MCF 10A (cell line): Measurements from ENCODE around the gene LAD1. TPM values are rescaled to one million over a fixed set of nuclear protein-coding genes. Genes with fewer than 3 reads are reported as not detected.

ENCODE experiments used
- BruUV-seq: library from RNA; stranded (reverse); fragments of 400-500 nt; replicated peaks from 2 replicates; lab custom pipeline; 2021; lab: Mats Ljungman, UMichigan
- CTCF ChIA-PET: fragments of 300-600 bp; sonication (Branson Sonifier 250); formaldehyde crosslinking; extraction: SDS; loops from one replicate; lab custom pipeline; 2021; ENCODE audit warnings: antibody characterized with exemption, inconsistent platforms; lab: Yijun Ruan, JAX
- POLR2A ChIA-PET: fragments of 300-600, 350-650 bp; sonication (Branson Sonifier 250); formaldehyde crosslinking; extraction: SDS; loops from one replicate; lab custom pipeline; 2020; ENCODE audit warnings: antibody characterized with exemption, inconsistent platforms; lab: Yijun Ruan, JAX
- DNase-seq: peaks from one replicate; pipeline ENCODE4 v3.0.0-alpha.2; 2018; ENCODE audit not compliant: unreplicated experiment
- H3K27ac Mint-ChIP-seq: one replicate; pipeline ENCODE4 v1.8.0; 2022; ENCODE audit warnings: mild to moderate bottlenecking, low read depth, mixed read lengths; ENCODE audit not compliant: unreplicated experiment
- H3K27me3 Mint-ChIP-seq: one replicate; pipeline ENCODE4 v1.8.0; 2022; ENCODE audit warnings: mixed read lengths; ENCODE audit not compliant: insufficient read depth, unreplicated experiment
- H3K36me3 Mint-ChIP-seq: one replicate; pipeline ENCODE4 v1.8.0; 2022; ENCODE audit warnings: mild to moderate bottlenecking, moderate library complexity, mixed read lengths; ENCODE audit not compliant: insufficient read depth, unreplicated experiment
- H3K4me1 Mint-ChIP-seq: one replicate; pipeline ENCODE4 v1.8.0; 2022; ENCODE audit warnings: mixed read lengths; ENCODE audit not compliant: insufficient read depth, unreplicated experiment
- H3K4me3 Mint-ChIP-seq: one replicate; pipeline ENCODE4 v1.8.0; 2022; ENCODE audit warnings: mild to moderate bottlenecking, moderate library complexity, mixed read lengths; ENCODE audit not compliant: unreplicated experiment
- H3K9me3 Mint-ChIP-seq: one replicate; pipeline ENCODE4 v1.8.0; 2022; ENCODE audit warnings: mixed read lengths; ENCODE audit not compliant: unreplicated experiment
- intact Hi-C: fragments of 100-400 bp; cut with micrococcal nuclease; formaldehyde crosslinking; loops from 2 replicates; pipeline ENCODE4 v1.14.1; 2022
- total RNA-seq: library from RNA; stranded (reverse); gene quantifications from 2 replicates; pipeline ENCODE4 v1.2.3, GENCODE V29; 2022
- TF ChIP-seq, protein P1 (sequence below): fragments of 200-600 bp; IDR thresholded peaks from one replicate; pipeline ENCODE4 v1.8.0; 2022; ENCODE audit warnings: antibody characterized with exemption, mild to moderate bottlenecking; ENCODE audit not compliant: unreplicated experiment

Gene LAD1
- total RNA-seq, 1 experiment from 2014 or later: 40.9 TPM

DNA sequence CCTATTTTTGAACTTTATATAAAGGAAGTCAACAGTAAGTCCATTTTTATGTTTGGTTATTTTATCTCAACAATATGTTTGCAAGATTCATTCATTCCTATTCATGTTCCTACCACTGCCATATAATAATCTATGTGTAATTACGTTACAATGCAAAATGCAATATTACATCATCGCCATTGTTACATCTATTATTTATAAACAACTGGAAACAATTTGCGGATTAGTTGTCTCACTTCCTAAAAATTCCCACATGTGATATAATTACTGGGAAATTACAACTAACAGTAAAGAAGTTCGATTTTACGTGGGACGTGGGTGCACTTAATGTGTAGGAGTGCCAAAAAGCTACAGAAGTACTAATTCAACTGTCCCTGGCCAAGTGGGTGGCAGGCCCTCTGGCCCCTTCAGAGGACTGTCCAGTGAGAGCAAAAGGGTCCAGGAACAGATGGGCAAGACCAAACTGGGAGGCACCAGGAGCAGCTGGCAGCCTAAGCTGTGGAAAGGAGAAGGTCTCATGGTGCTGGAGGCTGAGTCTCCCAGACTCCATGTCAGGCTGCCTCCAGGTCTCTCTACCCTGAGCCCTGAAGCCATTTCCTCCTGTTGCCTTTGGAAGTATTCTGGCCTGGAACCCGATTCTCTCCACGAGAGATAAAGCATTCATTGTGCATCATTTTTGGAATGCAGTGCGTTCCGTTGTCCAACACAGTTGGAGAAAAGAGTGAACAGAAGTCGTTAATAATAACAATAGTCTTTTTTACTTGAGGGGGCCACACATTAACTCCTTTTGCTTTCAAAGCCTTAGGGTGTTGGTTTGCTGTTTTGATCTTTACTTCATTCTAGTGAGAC is 64.6 kb downstream of the LAD1 start:
- H3K36me3 Mint-ChIP-seq: no peaks in the 10 kb centered on the region
- no peak for DNase-seq
- TF ChIP-seq, protein P1, sequence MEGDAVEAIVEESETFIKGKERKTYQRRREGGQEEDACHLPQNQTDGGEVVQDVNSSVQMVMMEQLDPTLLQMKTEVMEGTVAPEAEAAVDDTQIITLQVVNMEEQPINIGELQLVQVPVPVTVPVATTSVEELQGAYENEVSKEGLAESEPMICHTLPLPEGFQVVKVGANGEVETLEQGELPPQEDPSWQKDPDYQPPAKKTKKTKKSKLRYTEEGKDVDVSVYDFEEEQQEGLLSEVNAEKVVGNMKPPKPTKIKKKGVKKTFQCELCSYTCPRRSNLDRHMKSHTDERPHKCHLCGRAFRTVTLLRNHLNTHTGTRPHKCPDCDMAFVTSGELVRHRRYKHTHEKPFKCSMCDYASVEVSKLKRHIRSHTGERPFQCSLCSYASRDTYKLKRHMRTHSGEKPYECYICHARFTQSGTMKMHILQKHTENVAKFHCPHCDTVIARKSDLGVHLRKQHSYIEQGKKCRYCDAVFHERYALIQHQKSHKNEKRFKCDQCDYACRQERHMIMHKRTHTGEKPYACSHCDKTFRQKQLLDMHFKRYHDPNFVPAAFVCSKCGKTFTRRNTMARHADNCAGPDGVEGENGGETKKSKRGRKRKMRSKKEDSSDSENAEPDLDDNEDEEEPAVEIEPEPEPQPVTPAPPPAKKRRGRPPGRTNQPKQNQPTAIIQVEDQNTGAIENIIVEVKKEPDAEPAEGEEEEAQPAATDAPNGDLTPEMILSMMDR: no peak
- no TSS peak for BruUV-seq
- peaks cover 11% of the 10 kb centered on the region for H3K4me1 Mint-ChIP-seq
- intact Hi-C loops: no loop called here
- no peaks in the 10 kb centered on the region for H3K27me3 Mint-ChIP-seq
- no peaks in the 10 kb centered on the region for H3K9me3 Mint-ChIP-seq
- H3K4me3 Mint-ChIP-seq: no peak overlapping the region
- ChIA-PET CTCF (interaction anchor here (0.8 to 5.7 kb wide), 10 partner anchors 12 to 80 kb away, joined by 3 to 37 read pairs (median 8); no protein-coding TSS in a partner anchor), POLR2A (interaction anchor here (0.7 to 2.4 kb wide), 11 partner anchors 8 to 75 kb away, joined by 3 to 13 read pairs (median 3); no protein-coding TSS in a partner anchor)
- H3K27ac Mint-ChIP-seq: no peak overlapping the region

DNA sequence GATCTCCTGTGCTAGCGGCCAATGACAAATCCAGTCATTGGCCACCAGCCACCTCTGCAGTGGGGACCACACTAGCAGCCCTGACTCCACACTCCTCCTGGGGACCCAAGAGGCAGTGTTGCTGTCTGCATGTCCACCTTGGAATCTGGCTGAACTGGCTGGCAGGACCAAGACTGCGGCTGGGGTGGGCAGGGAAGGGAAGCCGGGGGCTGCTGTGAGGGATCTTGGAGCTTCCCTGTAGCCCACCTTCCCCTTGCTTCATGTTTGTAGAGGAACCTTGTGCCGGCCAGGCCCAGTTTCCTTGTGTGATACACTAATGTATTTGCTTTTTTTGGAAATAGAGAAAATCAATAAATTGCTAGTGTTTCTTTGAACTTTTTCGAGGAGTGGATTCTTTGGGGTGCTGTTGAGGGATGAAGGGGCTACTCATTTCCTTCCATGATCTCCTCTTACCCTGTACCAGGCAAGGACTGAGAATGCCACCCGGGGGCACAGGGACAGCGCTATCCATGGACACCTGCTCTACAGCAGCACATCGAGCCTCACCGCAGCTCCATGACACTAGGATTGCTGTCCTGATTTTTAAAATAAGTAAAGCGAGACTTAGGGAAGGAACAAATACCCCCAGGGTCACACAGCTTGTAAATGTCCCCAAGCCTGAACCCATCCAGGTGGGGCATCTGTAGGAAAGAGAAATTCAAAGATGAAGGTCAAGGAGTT is 66.3 kb downstream of the LAD1 start:
- Mint-ChIP-seq H3K27me3 (no peaks in the 10 kb centered on the region), H3K36me3 (no peaks in the 10 kb centered on the region), H3K4me3 (no peak overlapping the region), H3K27ac (no peak overlapping the region), H3K4me1 (peaks cover 17% of the 10 kb centered on the region), H3K9me3 (no peaks in the 10 kb centered on the region)
- TF ChIP-seq, protein P1: no peak
- POLR2A ChIA-PET: interaction anchor here (0.6 to 2.4 kb wide), 6 partner anchors 10 to 780 kb away, joined by 3 to 13 read pairs (median 4); no protein-coding TSS in a partner anchor
- BruUV-seq: no TSS peak
- no peak for DNase-seq
- intact Hi-C loops: no loop called here
- CTCF ChIA-PET: interaction anchor here (0.6 to 5.7 kb wide), 11 partner anchors 9 to 289 kb away, joined by 3 to 37 read pairs (median 3); no protein-coding TSS in a partner anchor

DNA sequence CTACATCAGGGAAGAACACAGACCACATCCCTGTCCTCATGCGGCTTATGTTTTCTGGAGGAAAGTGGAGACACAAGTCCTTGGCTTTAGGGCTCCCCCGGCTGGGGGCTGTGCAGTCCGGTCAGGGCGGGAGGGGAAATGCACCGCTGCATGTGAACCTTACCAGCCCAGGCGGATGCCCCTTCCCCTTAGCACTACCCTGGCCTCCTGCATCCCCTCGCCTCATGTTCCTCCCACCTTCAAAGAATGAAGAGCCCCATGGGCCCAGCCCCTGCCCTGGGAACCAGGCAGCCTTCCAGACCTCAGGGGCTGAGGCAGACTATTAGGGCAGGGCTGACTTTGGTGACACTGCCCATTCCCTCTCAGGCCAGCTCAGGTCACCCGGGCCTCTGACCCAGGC is 67.1 kb downstream of the LAD1 start:
- peaks cover 17% of the 10 kb centered on the region for H3K4me1 Mint-ChIP-seq
- H3K27ac Mint-ChIP-seq: no peak overlapping the region
- H3K36me3 Mint-ChIP-seq: no peaks in the 10 kb centered on the region
- no peak for DNase-seq
- no peaks in the 10 kb centered on the region for H3K9me3 Mint-ChIP-seq
- ChIA-PET CTCF (interaction anchor here (0.6 to 5.7 kb wide), 3 partner anchors 9 to 288 kb away, joined by 3 to 37 read pairs (median 3); no protein-coding TSS in a partner anchor), POLR2A (interaction anchor here (2.4 kb wide), 1 partner anchor 21 kb away, joined by 13 read pairs; no protein-coding TSS in a partner anchor)
- no peak overlapping the region for H3K4me3 Mint-ChIP-seq
- no TSS peak for BruUV-seq
- TF ChIP-seq, protein P1: no peak
- intact Hi-C loops: no loop called here
- H3K27me3 Mint-ChIP-seq: no peaks in the 10 kb centered on the region
